Measurements from ENCODE around the gene MEGF11. TPM values are rescaled to one million over a fixed set of nuclear protein-coding genes. Genes with fewer than 3 reads are reported as not detected.

Gene MEGF11
- polyA plus RNA-seq, 1 of the 3 experiments (the other 2 are of a cell fraction): not detected

GRCh38 chr15:65904301-65904700 lies 349.2 kb downstream of the MEGF11 start:
- POLR2A ChIA-PET: no interaction called here
- H3K9me2 ChIP-seq: no peaks in the 10 kb centered on the region
- no peak overlapping the region for H2AFZ ChIP-seq (ENCODE audit: low read depth)

GRCh38 chr15:65903296-65904073 lies 350.1 kb downstream of the MEGF11 start:
- Histone ChIP-seq H3K9me2 (no peaks in the 10 kb centered on the region), H3K79me2 (ENCODE audit: insufficient read depth) (no peaks in the 10 kb centered on the region), H3K9me3 (no peaks in the 10 kb centered on the region), H3K9ac (no peak overlapping the region), H2AFZ (ENCODE audit: low read depth) (no peak overlapping the region), H4K20me1 (ENCODE audit: insufficient read depth) (no peaks in the 10 kb centered on the region), H3K27me3 (ENCODE audit: insufficient read depth) (no peaks in the 10 kb centered on the region), H3K27ac (ENCODE audit: low read depth in 2 of 2, low read length in 1 of 2) (no peak overlapping the region), H3K4me3 (ENCODE audit: low read depth in 2 of 2, low read length in 1 of 2) (no peak overlapping the region), H3F3A (replicated peaks; ENCODE audit: insufficient read depth) (no peaks in the 10 kb centered on the region), H3K36me3 (replicated peaks in 1 of 2; ENCODE audit: control insufficient read depth in 1 of 2, insufficient read depth in 2 of 2, low read length in 1 of 2) (peaks cover 27 to 74% of the 10 kb centered on the region in 2 experiments), H3K4me2 (no peak overlapping the region), H3K4me1 (ENCODE audit: control insufficient read depth in 1 of 2, insufficient read depth in 2 of 2, low read depth in 1 of 2, low read length in 1 of 2) (no peaks in the 10 kb centered on the region; a peak in 1 of 4 replicates)
- TF ChIP-seq JUND (IDR thresholded peaks at IDR 0.05): no peak
- no peak for TF ChIP-seq YY1 (IDR thresholded peaks at IDR 0.05; ENCODE audit: low read depth)
- no peak for TF ChIP-seq RAD21 (IDR thresholded peaks at IDR 0.05; ENCODE audit: low read length)
- no peak for TF ChIP-seq SIN3A (IDR thresholded peaks at IDR 0.05; ENCODE audit: borderline replicate concordance, low read depth, low read length)
- TF ChIP-seq ZBTB33 (IDR thresholded peaks at IDR 0.05; ENCODE audit: borderline replicate concordance, low read depth): no peak
- TF ChIP-seq EZH2phosphoT487 (IDR thresholded peaks at IDR 0.05; ENCODE audit: borderline replicate concordance, low read depth): no peak
- no peak for TF ChIP-seq TEAD4 (IDR thresholded peaks at IDR 0.05; ENCODE audit: borderline replicate concordance, insufficient read depth)
- TF ChIP-seq MAX (IDR thresholded peaks at IDR 0.05; ENCODE audit: low read depth): no peak
- TF ChIP-seq FOXJ3 (CRISPR knock-in tag; IDR thresholded peaks at IDR 0.05): no peak
- TF ChIP-seq CTCF (IDR thresholded peaks at IDR 0.05): no peak
- TF ChIP-seq REST (IDR thresholded peaks at IDR 0.05; ENCODE audit: low read depth, low read length): no peak
- no peak for TF ChIP-seq GABPA (IDR thresholded peaks at IDR 0.05; ENCODE audit: low read depth)
- TF ChIP-seq ELF1 (IDR thresholded peaks at IDR 0.05): no peak
- TF ChIP-seq TCF12 (IDR thresholded peaks at IDR 0.05): no peak
- no peak for TF ChIP-seq FOXM1 (IDR thresholded peaks at IDR 0.05; ENCODE audit: low read depth)
- TF ChIP-seq USF1 (IDR thresholded peaks at IDR 0.05; ENCODE audit: borderline replicate concordance, low read depth): no peak
- ChIA-PET POLR2A (no interaction called here), CTCF (interaction anchor here (1.2 to 2.2 kb wide), 2 partner anchors 10 to 13 kb away, joined by 3 to 10 read pairs; no protein-coding TSS in a partner anchor)
- no peak for DNase-seq
- WGBS (ENCODE audit: low lambda C conversion rate): 96% methylated on average over 5 of the region's 6 CpGs

More at GRCh38 chr15:65904301-65904700, 349.2 kb downstream of the MEGF11 start:
- Histone ChIP-seq H4K20me1 (ENCODE audit: insufficient read depth) (no peaks in the 10 kb centered on the region), H3K27ac (ENCODE audit: low read depth in 2 of 2, low read length in 1 of 2) (no peak overlapping the region), H3K79me2 (ENCODE audit: insufficient read depth) (no peaks in the 10 kb centered on the region), H3K9ac (no peak overlapping the region), H3F3A (replicated peaks; ENCODE audit: insufficient read depth) (no peaks in the 10 kb centered on the region), H3K4me3 (ENCODE audit: low read depth in 2 of 2, low read length in 1 of 2) (no peak overlapping the region), H3K36me3 (replicated peaks in 1 of 2; ENCODE audit: control insufficient read depth in 1 of 2, insufficient read depth in 2 of 2, low read length in 1 of 2) (peaks cover 23 to 66% of the 10 kb centered on the region in 2 experiments), H3K27me3 (ENCODE audit: insufficient read depth) (no peaks in the 10 kb centered on the region), H3K4me2 (no peak overlapping the region), H3K4me1 (ENCODE audit: control insufficient read depth in 1 of 2, insufficient read depth in 2 of 2, low read depth in 1 of 2, low read length in 1 of 2) (no peaks in the 10 kb centered on the region; a peak in 1 of 4 replicates), H3K9me3 (no peaks in the 10 kb centered on the region)
- WGBS (ENCODE audit: low lambda C conversion rate): 91% methylated on average over 4 of the region's 4 CpGs
- no peak for DNase-seq
- CTCF ChIA-PET: interaction anchor here (1.2 to 2.2 kb wide), 2 partner anchors 9 to 13 kb away, joined by 3 to 10 read pairs; no protein-coding TSS in a partner anchor
- no peak for TF ChIP-seq FOXM1 (IDR thresholded peaks at IDR 0.05; ENCODE audit: low read depth)
- TF ChIP-seq MXI1 (IDR thresholded peaks at IDR 0.05; ENCODE audit: low read depth, low read length): no peak
- TF ChIP-seq POLR2AphosphoS5 (IDR thresholded peaks at IDR 0.05; ENCODE audit: low read depth, low read length): no peak
- TF ChIP-seq FOSL2 (IDR thresholded peaks at IDR 0.05; ENCODE audit: borderline replicate concordance, low read depth): no peak
